T-helper 2 cell (primary cell): ENCODE data around the gene KCNH1.
A peak's percentile ranks its signal among the peaks of the same experiment; 100 is the strongest.

Source experiments
- DNase-seq, 5 experiments: peaks; one replicate each; pipeline versions ENCODE4 v3.0.0 to v3.0.0-alpha.2; 2012 to 2022

KCNH1 gene

GRCh38 chr1:210916548-210916947 lies 217.4 kb downstream of the KCNH1 start:
- no peak for DNase-seq

GRCh38 chr1:210915890-210916507 lies 217.9 kb downstream of the KCNH1 start:
- no peak for DNase-seq

- no peak for DNase-seq
Observed at GRCh38 chr1:210912752-210913151, 221.2 kb downstream of the KCNH1 start.

- DNase-seq, result no peak
Observed at GRCh38 chr1:210910020-210910575, 223.8 kb downstream of the KCNH1 start.

GRCh38 chr1:210908791-210909190 lies 225.2 kb downstream of the KCNH1 start:
- DNase-seq, result no peak

- DNase-seq, result no peak
Observed at GRCh38 chr1:210908257-210908656, 225.7 kb downstream of the KCNH1 start.

- no peak for DNase-seq
Observed at GRCh38 chr1:210907251-210907805, 226.6 kb downstream of the KCNH1 start.

- no peak for DNase-seq
Observed at GRCh38 chr1:210905944-210906453, 227.9 kb downstream of the KCNH1 start.

GRCh38 chr1:210905365-210905904 lies 228.5 kb downstream of the KCNH1 start:
- DNase-seq, result no peak

GRCh38 chr1:210901981-210902770 lies 231.8 kb downstream of the KCNH1 start:
- no peak for DNase-seq

GRCh38 chr1:210900820-210901219 lies 233.1 kb downstream of the KCNH1 start:
- DNase-seq, result no peak

GRCh38 chr1:210900079-210900478 lies 233.9 kb downstream of the KCNH1 start:
- no peak for DNase-seq

- DNase-seq, result no peak
Observed at GRCh38 chr1:210899676-210900075, 234.3 kb downstream of the KCNH1 start.

- DNase-seq, result no peak
Observed at GRCh38 chr1:210898473-210898872, 235.5 kb downstream of the KCNH1 start.

GRCh38 chr1:210883821-210884220 lies 250.1 kb downstream of the KCNH1 start:
- DNase-seq, result no peak

GRCh38 chr1:210882414-210883221 lies 251.3 kb downstream of the KCNH1 start:
- peak in 1 of 5 experiments; percentile 37 for DNase-seq

- no peak for DNase-seq
Observed at GRCh38 chr1:210878564-210878963, 255.4 kb downstream of the KCNH1 start.

GRCh38 chr1:210876275-210876674 lies 257.7 kb downstream of the KCNH1 start:
- no peak for DNase-seq

- DNase-seq, result no peak
Observed at GRCh38 chr1:210866532-210866931, 267.4 kb downstream of the KCNH1 start.

- DNase-seq, result peak in 1 of 5 experiments; percentile 0
Observed at GRCh38 chr1:210857705-210858104, 276.2 kb downstream of the KCNH1 start.

- no peak for DNase-seq
Observed at GRCh38 chr1:210857146-210857663, 276.7 kb downstream of the KCNH1 start.

GRCh38 chr1:210855440-210855839 lies 278.5 kb downstream of the KCNH1 start:
- DNase-seq, result no peak
